GM21723 (cell line): ENCODE data around the gene ZBTB7B.

Experiments
- ATAC-seq: cut with Tn5 transposase; IDR thresholded peaks from one replicate; pipeline ENCODE4 v1.9.1; 2021; ENCODE audit warnings: mild to moderate bottlenecking, moderate library complexity; ENCODE audit not compliant: unreplicated experiment

ZBTB7B gene

DNA sequence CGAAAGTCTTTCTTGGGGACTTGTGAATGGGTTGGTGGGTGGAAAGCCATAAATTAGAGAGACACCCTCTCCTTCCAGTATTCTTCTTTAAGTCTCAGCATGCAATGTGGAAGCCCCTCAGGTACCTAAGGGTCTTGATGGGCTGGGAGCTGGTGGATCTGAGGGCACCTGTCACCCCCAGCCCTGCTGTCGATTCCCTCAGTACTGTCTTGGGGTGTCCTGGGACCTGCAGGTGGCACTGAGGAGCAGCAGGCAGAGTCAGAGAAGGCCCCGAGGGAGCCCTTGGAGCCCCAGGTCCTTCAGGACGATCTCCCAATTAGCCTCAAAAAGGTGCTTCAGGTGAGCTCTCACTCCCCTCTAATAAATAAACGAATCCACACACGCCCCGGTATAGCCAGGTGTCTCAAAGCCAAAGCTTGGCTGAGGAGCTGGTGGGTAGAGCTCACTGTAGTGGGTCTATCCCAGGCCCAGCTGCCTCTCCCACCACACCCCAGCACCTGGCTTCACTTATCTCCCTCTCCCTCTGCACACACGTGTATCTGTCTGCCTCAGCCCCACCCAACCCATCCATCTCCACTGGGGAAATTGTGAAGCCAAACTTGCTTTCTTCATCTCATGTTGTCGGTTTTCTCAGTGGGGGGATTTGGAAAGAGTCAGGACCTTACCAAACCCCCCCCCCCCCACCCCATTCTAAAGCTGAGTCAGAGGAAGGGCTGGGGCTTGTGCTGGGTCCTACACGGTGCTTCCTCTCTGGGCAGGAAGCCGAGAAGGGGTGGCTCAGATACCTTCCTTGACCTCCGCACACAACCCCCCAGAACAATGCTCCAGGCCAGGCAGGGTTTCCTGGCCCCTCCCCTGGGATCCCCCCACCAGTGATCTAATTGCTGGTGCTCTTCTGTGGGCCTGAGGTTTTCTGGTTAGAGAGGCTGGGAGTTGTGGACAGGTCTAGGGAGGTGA, 50.1 kb downstream of the ZBTB7B start:
- no peak for ATAC-seq

DNA sequence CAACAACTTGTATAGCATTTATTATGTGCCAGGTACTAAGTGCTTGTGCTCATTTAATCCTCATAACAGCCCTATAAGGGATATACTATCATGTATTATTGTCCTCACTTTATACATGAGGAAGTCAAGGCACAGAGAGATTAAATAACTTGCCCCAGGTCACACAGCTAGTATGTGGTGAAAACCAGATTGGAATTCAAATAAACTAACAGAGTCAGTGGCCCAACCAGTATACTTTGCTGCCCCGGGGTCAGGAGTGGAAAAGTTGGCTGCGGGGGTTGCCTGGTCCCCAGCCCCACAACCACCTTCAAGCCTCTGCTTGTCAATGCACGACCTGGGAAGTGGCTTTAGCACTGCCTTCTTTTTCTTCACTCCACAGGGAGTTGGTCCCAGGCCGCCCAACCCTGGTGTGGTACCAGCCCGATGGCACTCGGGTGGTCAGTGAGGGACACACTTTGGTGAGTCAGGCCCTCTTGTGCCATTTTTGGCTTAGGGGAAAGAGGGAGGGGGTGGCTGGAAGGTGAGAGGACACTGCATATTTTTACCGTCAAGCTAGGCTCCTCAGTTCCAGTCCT, 51.0 kb downstream of the ZBTB7B start:
- no peak for ATAC-seq

DNA sequence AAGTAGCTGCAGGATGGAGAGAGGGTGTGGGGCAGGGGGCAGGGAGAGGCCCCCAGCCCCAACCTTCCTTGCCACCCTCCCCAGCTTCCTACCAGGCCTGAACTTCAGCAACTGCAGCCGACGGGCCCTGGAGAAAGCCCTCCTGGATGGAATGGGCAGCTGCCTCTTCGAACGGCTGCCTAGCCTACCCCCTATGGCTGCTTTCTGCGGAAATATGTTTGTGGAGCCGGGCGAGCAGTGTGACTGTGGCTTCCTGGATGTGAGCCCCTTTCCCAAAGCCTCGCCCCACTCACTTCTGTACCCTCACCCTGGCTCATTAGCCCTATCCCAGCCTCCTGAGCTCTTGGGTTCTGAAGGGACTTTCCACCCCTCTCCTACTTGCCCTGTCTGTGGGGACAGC, 54.5 kb downstream of the ZBTB7B start:
- ATAC-seq, result no peak

GRCh38 chr1:155057788-155058211, 55.2 kb downstream of the ZBTB7B start:
- no peak for ATAC-seq

DNA sequence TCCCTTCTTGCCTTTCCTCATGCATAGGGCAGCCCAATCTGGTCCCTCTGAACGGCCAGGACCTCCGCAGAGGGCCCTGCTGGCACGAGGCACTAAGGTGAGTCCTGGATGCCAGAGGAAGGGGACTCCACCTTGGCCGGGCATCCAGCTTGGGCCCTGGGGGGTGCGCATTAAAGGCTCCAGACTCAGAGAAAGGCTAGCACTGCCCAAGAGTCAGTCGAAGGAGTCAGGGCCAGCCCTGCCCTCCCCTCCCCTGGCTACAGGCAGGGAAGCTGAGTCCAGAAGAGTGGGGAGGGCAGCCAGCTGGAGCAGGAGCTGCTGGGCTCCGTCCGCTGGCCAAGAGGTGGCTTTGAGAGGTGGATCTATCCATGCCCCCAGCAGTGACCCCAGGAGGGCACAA, 58.1 kb downstream of the ZBTB7B start:
- ATAC-seq, result no peak

DNA sequence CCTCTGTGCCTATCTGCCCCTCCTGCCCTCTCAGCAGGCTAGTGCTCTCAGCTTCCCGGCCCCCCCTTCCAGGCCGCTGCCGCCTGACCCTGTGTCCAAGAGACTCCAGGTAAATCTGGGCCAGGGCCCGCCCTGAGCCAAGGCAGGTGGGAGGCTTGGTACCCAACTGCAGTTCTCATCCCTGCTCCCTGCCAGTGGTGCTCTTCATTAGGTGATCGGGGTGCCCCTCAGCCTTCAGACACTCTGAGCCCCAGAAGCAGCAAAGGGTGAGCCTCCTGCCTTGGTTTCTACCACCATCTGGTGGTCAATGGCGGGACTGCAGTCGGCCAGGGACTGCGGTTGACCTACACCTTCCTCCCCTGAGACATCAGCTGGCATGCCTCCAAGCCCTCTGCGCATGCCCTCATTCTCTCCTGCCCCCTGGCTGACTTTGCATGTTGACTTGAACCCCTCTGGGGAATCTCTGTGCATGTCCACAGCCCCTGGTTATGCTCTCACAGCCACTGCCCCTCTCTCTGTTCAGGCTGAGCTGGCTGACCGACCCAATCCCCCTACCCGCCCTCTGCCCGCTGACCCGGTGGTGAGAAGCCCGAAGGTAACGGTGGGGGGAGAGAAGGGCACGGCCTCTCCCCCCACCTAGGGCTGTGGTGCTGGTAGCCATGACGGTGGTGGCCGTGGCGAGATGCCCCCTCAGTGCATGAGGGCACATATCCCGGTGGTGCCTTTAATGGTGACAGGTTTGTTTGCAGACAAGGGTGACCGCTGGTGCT, 59.0 kb downstream of the ZBTB7B start:
- ATAC-seq, result no peak

DNA sequence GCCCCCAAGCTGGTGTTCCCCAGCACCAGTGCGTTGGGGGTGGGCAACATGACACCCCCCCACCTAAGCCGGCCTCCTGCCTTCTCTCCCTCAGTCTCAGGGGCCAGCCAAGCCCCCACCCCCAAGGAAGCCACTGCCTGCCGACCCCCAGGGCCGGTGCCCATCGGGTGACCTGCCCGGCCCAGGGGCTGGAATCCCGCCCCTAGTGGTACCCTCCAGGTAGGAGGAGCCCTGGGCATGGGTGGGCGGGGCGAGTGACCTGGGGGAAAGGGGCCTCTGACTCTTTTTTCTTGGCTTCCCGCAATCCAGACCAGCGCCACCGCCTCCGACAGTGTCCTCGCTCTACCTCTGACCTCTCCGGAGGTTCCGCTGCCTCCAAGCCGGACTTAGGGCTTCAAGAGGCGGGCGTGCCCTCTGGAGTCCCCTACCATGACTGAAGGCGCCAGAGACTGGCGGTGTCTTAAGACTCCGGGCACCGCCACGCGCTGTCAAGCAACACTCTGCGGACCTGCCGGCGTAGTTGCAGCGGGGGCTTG, 59.6 kb downstream of the ZBTB7B start:
- ATAC-seq, result no peak

DNA sequence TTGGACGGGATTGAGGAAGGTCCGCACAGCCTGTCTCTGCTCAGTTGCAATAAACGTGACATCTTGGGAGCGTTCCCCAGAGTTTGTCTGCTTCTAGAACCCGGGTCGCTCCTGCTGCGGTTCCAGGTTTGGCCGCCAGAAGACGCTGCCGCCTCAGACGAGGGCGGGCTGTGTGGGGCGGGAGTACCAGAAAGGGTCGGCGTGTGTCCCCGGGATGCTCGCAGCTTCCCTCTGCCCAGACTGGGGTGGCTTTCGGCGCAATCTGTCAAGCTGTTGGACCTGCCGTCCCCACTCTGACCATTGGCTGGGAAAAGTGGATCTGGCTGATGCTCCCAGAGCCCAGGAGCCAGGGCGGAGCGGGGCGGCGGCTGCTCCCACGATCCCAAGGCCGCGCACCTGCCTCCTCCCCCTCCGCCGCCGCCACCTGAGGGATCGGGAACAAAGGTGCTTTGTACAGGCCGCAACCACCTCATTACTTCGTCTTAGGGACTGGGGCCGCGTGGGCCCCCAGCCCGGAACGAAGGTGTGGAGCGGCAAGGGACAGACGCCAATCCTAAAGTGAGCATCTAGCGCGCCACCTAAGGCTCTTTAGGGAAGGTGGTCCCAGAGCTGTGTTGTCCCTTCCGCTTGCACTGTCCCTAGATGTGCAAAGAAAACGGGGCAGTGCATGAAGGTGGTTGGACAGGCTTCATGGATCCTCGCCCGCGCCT, 60.3 kb downstream of the ZBTB7B start:
- no peak for ATAC-seq

DNA sequence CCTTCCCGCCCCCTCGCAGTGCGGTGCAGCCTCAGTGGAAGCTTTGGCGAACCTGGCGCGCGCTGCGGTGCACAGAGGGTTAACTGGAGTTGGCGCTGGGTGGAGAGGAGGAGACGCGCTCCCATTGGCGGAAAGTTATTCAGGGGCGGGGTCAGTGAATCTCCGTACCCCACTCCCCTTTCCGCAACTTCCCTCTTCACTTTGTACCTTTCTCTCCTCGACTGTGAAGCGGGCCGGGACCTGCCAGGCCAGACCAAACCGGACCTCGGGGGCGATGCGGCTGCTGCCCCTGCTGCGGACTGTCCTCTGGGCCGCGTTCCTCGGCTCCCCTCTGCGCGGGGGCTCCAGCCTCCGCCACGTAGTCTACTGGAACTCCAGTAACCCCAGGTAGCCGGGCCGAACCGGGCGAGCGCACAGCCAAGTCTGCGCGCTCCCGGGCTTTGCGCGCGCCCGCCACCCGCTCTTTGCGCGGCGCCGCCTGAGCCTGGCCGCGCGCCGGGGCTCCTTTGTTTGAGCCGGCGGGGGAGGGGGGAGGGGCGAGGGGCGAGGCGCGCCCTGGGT, 61.0 kb downstream of the ZBTB7B start, which contains the start of gene EFNA4:
Gene EFNA4 (plus strand): TSS at position 191 of the 561 bp plus-strand sequence. CDS start 84 bp downstream, at position 275.
- peak; percentile 77 for ATAC-seq

DNA sequence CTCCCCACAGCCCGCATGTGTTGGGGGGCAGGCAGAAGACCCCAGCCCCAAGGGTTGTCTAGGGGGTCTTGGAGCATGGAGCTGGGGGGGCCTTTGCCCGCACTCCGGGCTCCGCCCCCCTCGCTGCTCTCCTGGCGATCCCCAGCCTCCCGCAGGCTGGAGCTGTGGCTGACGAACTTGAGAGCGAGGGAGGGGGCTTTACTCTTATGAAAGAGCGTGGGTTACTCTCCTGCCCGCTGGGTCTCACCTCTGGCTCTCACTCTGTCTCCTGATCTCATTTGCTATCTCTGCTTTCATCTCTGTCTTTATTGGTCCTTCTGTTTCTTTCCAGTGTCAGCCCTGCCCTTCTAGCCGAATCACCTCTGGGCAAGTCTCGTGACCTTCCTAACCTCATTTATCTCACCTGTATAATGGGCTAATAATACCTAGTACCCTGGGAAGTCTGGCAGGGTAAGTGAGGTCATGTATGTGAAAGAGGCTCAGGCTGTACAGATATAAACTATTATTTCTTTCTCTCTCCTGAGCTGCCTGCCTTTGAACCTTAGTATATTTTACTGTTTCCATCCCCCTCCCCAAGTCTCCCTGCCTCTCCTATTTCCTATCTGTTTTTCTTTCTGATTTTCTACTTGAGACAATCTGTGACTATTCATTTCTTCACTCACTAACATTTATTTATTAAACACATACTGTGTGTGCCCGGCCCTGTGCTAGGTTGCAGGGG, 61.7 kb downstream of the ZBTB7B start:
- ATAC-seq, result peak; percentile 22

DNA sequence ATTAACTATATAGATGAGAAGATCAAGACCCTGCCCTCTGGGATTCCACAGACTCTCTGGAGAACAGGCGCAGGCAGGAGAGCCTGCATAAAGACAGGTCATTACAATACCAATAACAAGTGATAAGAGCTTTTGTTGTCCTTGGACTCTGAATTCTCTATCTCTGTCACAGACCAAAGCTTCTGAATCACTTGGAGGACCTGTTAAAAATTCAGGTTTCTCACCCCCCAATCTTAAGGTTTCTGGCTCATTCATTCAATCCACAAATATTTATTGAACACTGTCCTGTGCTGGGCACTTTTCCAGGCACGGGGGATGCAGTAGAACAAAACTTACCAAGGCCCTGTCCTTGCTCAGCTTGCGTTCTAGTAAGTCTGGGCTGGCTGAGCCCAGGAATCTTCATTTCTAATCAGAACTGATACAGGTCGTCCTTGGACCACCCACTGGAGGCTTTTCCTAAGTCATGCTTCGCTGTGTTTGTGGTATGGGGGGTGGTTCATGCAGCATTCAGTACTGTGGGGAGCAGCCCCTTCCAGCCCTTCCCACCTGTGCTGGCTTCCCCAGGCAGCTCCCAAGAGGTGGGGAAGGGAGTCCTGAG, 62.3 kb downstream of the ZBTB7B start:
- no peak for ATAC-seq

GRCh38 chr1:155066777-155067176, 64.2 kb downstream of the ZBTB7B start:
- no peak for ATAC-seq
